Prostate gland (tissue), 2 donors: ENCODE results near the gene AURKB. TPM values are rescaled to one million over a fixed set of nuclear protein-coding genes. Genes with fewer than 3 reads are reported as not detected.

Source experiments
- DNase-seq: peaks from one replicate; pipeline ENCODE4 v3.0.0-alpha.2; 2019; ENCODE audit warnings: low spot score
- H3K27ac ChIP-seq, 2 donors: fragments of 200-600 bp; sonication (generic); 2 replicates each; pipeline ENCODE4 v1.5.1; 2017 to 2019
- H3K27me3 ChIP-seq: fragments of 200-600 bp; sonication (generic); replicated peaks from 2 replicates; pipeline ENCODE4 v1.5.1; 2019; ENCODE audit not compliant: insufficient read depth
- H3K36me3 ChIP-seq, 2 donors: fragments of 200-600 bp; sonication (generic); 1 replicate in 1 of 2; 2 replicates in 1 of 2; pipeline versions ENCODE4 v1.5.1 to v1.8.1; 2017 to 2019
- H3K4me1 ChIP-seq: fragments of 200-600 bp; sonication (generic); replicated peaks from 2 replicates; pipeline ENCODE4 v1.5.1; 2019
- H3K4me3 ChIP-seq, 2 donors: fragments of 200-600 bp; sonication (generic); 2 replicates each; pipeline ENCODE4 v1.5.1; 2017 to 2019
- H3K9me3 ChIP-seq: fragments of 200-600 bp; sonication (generic); 2 replicates; pipeline ENCODE4 v1.5.1; 2017
- CTCF ChIP-seq, 4 experiments: fragments of 200-600 bp in 2 of 4; fragments of 450-650 bp in 2 of 4; sonication (generic) in 2 of 4; IDR thresholded peaks; 1 replicate in 3 of 4; 2 replicates in 1 of 4; pipeline ENCODE4 v1.5.1; 2016 to 2019; ENCODE audit warnings: antibody characterized with exemption in 4 of 4, mild to moderate bottlenecking in 2 of 4, moderate library complexity in 2 of 4
- POLR2A ChIP-seq: fragments of 450-650 bp; IDR thresholded peaks from one replicate; pipeline ENCODE4 v1.6.1; 2016; ENCODE audit warnings: antibody characterized with exemption, mild to moderate bottlenecking
- POLR2AphosphoS5 ChIP-seq: sonication (generic); formaldehyde crosslinking; IDR thresholded peaks from one replicate; pipeline ENCODE4 v1.6.1; 2017; ENCODE audit warnings: antibody characterized with exemption
- WGBS: methylation state at CpG from one replicate; pipeline ENCODE4 v1.1.5; 2018; 5-methylcytosine and 5-hydroxymethylcytosine counted together
- intact Hi-C: fragments of 100-400 bp; cut with DNase I; formaldehyde crosslinking; loops from one replicate; pipeline ENCODE4 v1.14.2; 2022
- total RNA-seq, 2 donors: library from RNA; depleted of rRNA; stranded (reverse); fragments of >200 nt; gene quantifications; one replicate each; pipeline ENCODE4 v1.1.0, GENCODE V29; 2016

The AURKB gene
- total RNA-seq, 2 donors from 2014 or later: 2.1 to 6.6 TPM

- Histone ChIP-seq H3K36me3 (no peaks in the 10 kb centered on the region), H3K9me3 (no peaks in the 10 kb centered on the region), H3K4me3 (no peak overlapping the region), H3K27ac (no peak overlapping the region), H3K4me1 (no peaks in the 10 kb centered on the region), H3K27me3 (no peaks in the 10 kb centered on the region)
- intact Hi-C loops: loop anchor here (5.0 kb wide), 1 partner anchor 43 kb away; the partner anchor contains the start of gene RANGRF
- TF ChIP-seq POLR2AphosphoS5 (no peak), POLR2A (no peak), CTCF (IDR thresholded peaks at IDR 0.05) (no peak)
- WGBS: 96% methylated on average over 8 of the region's 8 CpGs
- DNase-seq: no peak
These were observed 34.4 kb upstream of the AURKB start for GRCh38 chr17:8244768-8245167.

GRCh38 chr17:8243827-8244226 lies 33.5 kb upstream of the AURKB start:
- intact Hi-C loops: no loop called here
- H3K4me1 ChIP-seq: no peaks in the 10 kb centered on the region
- no peak overlapping the region for H3K27ac ChIP-seq
- H3K36me3 ChIP-seq: no peaks in the 10 kb centered on the region
- no peaks in the 10 kb centered on the region for H3K27me3 ChIP-seq
- DNase-seq: no peak
- H3K9me3 ChIP-seq: no peaks in the 10 kb centered on the region
- 90% methylated on average over 5 of the region's 5 CpGs for WGBS
- H3K4me3 ChIP-seq: no peak overlapping the region
- no peak for TF ChIP-seq CTCF (IDR thresholded peaks at IDR 0.05)
- no peak for TF ChIP-seq POLR2A
- TF ChIP-seq POLR2AphosphoS5: no peak

- peaks cover 17 to 21% of the 10 kb centered on the region in 2 donors for H3K36me3 ChIP-seq
- 81% methylated on average over 4 of the region's 4 CpGs for WGBS
These were observed 27.5 kb upstream of the AURKB start for GRCh38 chr17:8237886-8238285.

GRCh38 chr17:8237175-8237574 lies 26.8 kb upstream of the AURKB start:
- H3K4me1 ChIP-seq: no peaks in the 10 kb centered on the region
- no peak for DNase-seq

More at GRCh38 chr17:8237886-8238285, 27.5 kb upstream of the AURKB start:
- H3K4me1 ChIP-seq: no peaks in the 10 kb centered on the region
- TF ChIP-seq POLR2A: no peak
- TF ChIP-seq CTCF (IDR thresholded peaks at IDR 0.05): no peak
- TF ChIP-seq POLR2AphosphoS5: no peak
- no peak overlapping the region for H3K27ac ChIP-seq
- no peaks in the 10 kb centered on the region for H3K27me3 ChIP-seq
- no peaks in the 10 kb centered on the region for H3K9me3 ChIP-seq
- DNase-seq: no peak
- no peak overlapping the region for H3K4me3 ChIP-seq
- intact Hi-C loops: no loop called here

More at GRCh38 chr17:8237175-8237574, 26.8 kb upstream of the AURKB start:
- H3K9me3 ChIP-seq: no peaks in the 10 kb centered on the region
- H3K4me3 ChIP-seq: no peak overlapping the region
- H3K27me3 ChIP-seq: no peaks in the 10 kb centered on the region
- intact Hi-C loops: no loop called here
- 78% methylated on average over 7 of the region's 7 CpGs for WGBS
- peaks cover 18 to 24% of the 10 kb centered on the region in 2 donors for H3K36me3 ChIP-seq
- no peak for TF ChIP-seq CTCF (IDR thresholded peaks at IDR 0.05)
- TF ChIP-seq POLR2AphosphoS5: no peak
- no peak for TF ChIP-seq POLR2A
- no peak overlapping the region for H3K27ac ChIP-seq
